Measurements from ENCODE around the gene SLC7A1. TPM values are rescaled to one million over a fixed set of nuclear protein-coding genes. Genes with fewer than 3 reads are reported as not detected.

The SLC7A1 gene
- total and polyA plus RNA-seq, 4 donors = 0.90 to 22.6 (median 1.4) TPM

GRCh38 chr13:29524176-29524575 lies 71.3 kb downstream of the SLC7A1 start:
- TF ChIP-seq TAF1 (conservative IDR thresholded peaks at IDR 0.05) (no peak), HNF4A (conservative IDR thresholded peaks at IDR 0.05) (no peak), RAD21 (IDR thresholded peaks at IDR 0.05) (no peak), RXRA (IDR thresholded peaks at IDR 0.05) (no peak), NR2F2 (IDR thresholded peaks at IDR 0.05) (peak; percentile 8)
- WGBS = 86% methylated on average over 17 of the region's 17 CpGs
- DNase-seq (ENCODE audit: low spot score) = no peak
- Histone ChIP-seq H3K9ac (ENCODE audit: low read depth in 1 of 2, low read length in 2 of 2) (no peak overlapping the region), H3K27ac (ENCODE audit: low read depth in 1 of 2, low read length in 2 of 2) (peak overlapping the region in 1 of 2 donors; percentile 19), H3K9me3 (ENCODE audit: control insufficient read depth in 4 of 4, low read length in 3 of 4) (no peaks in the 10 kb centered on the region), H3K4me1 (ENCODE audit: control insufficient read depth in 4 of 4, insufficient read depth in 4 of 4, low read length in 3 of 4) (no peaks in the 10 kb centered on the region), H3K4me3 (ENCODE audit: low read depth in 1 of 3, low read length in 3 of 3) (no peak overlapping the region), H3K27me3 (ENCODE audit: control insufficient read depth in 4 of 4, insufficient read depth in 4 of 4, low read length in 3 of 4) (no peaks in the 10 kb centered on the region), H3K36me3 (ENCODE audit: control insufficient read depth in 4 of 4, insufficient read depth in 3 of 4, low read depth in 1 of 4, low read length in 3 of 4) (peaks cover 0 to 3% (median under 1%) of the 10 kb centered on the region in 4 donors)

GRCh38 chr13:29523199-29523961 lies 72.1 kb downstream of the SLC7A1 start:
- H3K4me1 ChIP-seq (ENCODE audit: control insufficient read depth in 4 of 4, insufficient read depth in 4 of 4, low read length in 3 of 4) = no peaks in the 10 kb centered on the region
- no peak overlapping the region for H3K9ac ChIP-seq (ENCODE audit: low read depth in 1 of 2, low read length in 2 of 2)
- H3K27ac ChIP-seq (ENCODE audit: low read depth in 1 of 2, low read length in 2 of 2) = peak overlapping the region; percentile 16 to 19
- no peak overlapping the region for H3K4me3 ChIP-seq (ENCODE audit: low read depth in 1 of 3, low read length in 3 of 3)
- no peaks in the 10 kb centered on the region for H3K27me3 ChIP-seq (ENCODE audit: control insufficient read depth in 4 of 4, insufficient read depth in 4 of 4, low read length in 3 of 4)
- no peaks in the 10 kb centered on the region for H3K9me3 ChIP-seq (ENCODE audit: control insufficient read depth in 4 of 4, low read length in 3 of 4)
- TF ChIP-seq, protein P1, sequence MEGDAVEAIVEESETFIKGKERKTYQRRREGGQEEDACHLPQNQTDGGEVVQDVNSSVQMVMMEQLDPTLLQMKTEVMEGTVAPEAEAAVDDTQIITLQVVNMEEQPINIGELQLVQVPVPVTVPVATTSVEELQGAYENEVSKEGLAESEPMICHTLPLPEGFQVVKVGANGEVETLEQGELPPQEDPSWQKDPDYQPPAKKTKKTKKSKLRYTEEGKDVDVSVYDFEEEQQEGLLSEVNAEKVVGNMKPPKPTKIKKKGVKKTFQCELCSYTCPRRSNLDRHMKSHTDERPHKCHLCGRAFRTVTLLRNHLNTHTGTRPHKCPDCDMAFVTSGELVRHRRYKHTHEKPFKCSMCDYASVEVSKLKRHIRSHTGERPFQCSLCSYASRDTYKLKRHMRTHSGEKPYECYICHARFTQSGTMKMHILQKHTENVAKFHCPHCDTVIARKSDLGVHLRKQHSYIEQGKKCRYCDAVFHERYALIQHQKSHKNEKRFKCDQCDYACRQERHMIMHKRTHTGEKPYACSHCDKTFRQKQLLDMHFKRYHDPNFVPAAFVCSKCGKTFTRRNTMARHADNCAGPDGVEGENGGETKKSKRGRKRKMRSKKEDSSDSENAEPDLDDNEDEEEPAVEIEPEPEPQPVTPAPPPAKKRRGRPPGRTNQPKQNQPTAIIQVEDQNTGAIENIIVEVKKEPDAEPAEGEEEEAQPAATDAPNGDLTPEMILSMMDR (IDR thresholded peaks at IDR 0.05; ENCODE audit: low read depth, low read length, missing input control) = no peak
- WGBS = 94% methylated on average over 23 of the region's 23 CpGs
- DNase-seq (ENCODE audit: low spot score) = no peak
- peaks cover 0 to 3% (median under 1%) of the 10 kb centered on the region in 4 donors for H3K36me3 ChIP-seq (ENCODE audit: control insufficient read depth in 4 of 4, insufficient read depth in 3 of 4, low read depth in 1 of 4, low read length in 3 of 4)

DNA sequence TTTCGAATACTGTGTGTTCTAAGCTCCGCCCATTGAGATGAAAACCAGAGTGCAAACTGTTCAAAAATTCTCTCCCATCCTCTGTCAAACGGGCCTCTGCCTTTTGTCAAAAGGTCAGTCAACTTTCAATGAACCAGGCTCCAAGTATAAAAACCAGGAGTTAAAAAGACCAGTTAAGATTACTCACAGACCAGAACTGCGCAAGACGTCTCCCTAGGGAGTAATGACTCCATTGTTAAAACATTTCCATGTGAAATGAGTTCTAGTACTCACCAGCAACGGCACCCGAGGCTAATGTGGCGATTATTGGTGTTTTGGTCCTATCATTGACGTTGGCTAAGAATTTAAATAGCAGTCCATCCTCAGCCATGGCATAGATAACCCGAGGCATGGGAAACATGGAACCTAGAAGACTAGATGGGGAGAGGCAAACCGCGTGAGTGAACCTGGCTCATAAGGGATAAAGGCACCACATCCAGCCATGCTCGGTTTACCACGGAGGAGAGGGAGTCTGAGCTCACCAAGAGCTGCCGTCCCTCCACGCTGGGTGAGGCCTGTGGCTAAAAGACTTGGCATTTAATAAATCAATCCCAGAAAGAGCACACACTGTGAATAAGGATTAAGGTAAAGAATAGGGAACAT lies 73.3 kb downstream of the SLC7A1 start:
- Histone ChIP-seq H3K36me3 (ENCODE audit: control insufficient read depth in 4 of 4, insufficient read depth in 3 of 4, low read depth in 1 of 4, low read length in 3 of 4) (peaks cover 0 to 3% (median under 1%) of the 10 kb centered on the region in 4 donors), H3K9me3 (ENCODE audit: control insufficient read depth in 4 of 4, low read length in 3 of 4) (no peaks in the 10 kb centered on the region), H3K27me3 (ENCODE audit: control insufficient read depth in 4 of 4, insufficient read depth in 4 of 4, low read length in 3 of 4) (no peaks in the 10 kb centered on the region), H3K9ac (ENCODE audit: low read depth in 1 of 2, low read length in 2 of 2) (no peak overlapping the region), H3K27ac (ENCODE audit: low read depth in 1 of 2, low read length in 2 of 2) (peak overlapping the region in 1 of 2 donors; percentile 37), H3K4me1 (ENCODE audit: control insufficient read depth in 4 of 4, insufficient read depth in 4 of 4, low read length in 3 of 4) (no peaks in the 10 kb centered on the region), H3K4me3 (ENCODE audit: low read depth in 1 of 3, low read length in 3 of 3) (no peak overlapping the region)
- TF ChIP-seq RXRA (IDR thresholded peaks at IDR 0.05) = peak; percentile 46 to 56
- no peak for TF ChIP-seq JUND (IDR thresholded peaks at IDR 0.05)
- TF ChIP-seq FOXA2 (IDR thresholded peaks at IDR 0.05) = no peak
- 89% methylated on average over 16 of the region's 16 CpGs for WGBS
- no peak for DNase-seq (ENCODE audit: low spot score)

GRCh38 chr13:29521336-29521735 lies 74.2 kb downstream of the SLC7A1 start:
- H3K36me3 ChIP-seq (ENCODE audit: control insufficient read depth in 4 of 4, insufficient read depth in 3 of 4, low read depth in 1 of 4, low read length in 3 of 4) = peaks cover 0 to 3% (median under 1%) of the 10 kb centered on the region in 4 donors
- no peaks in the 10 kb centered on the region for H3K4me1 ChIP-seq (ENCODE audit: control insufficient read depth in 4 of 4, insufficient read depth in 4 of 4, low read length in 3 of 4)
- no peak overlapping the region for H3K27ac ChIP-seq (ENCODE audit: low read depth in 1 of 2, low read length in 2 of 2)
- no peak overlapping the region for H3K4me3 ChIP-seq (ENCODE audit: low read depth in 1 of 3, low read length in 3 of 3)
- WGBS = 96% methylated on average over 14 of the region's 14 CpGs
- no peaks in the 10 kb centered on the region for H3K9me3 ChIP-seq (ENCODE audit: control insufficient read depth in 4 of 4, low read length in 3 of 4)
- TF ChIP-seq SP1 (IDR thresholded peaks at IDR 0.05) (no peak), TAF1 (conservative IDR thresholded peaks at IDR 0.05) (no peak), GABPA (IDR thresholded peaks at IDR 0.05 in 1 of 2, conservative IDR thresholded peaks at IDR 0.05 in 1 of 2) (no peak), ATF3 (IDR thresholded peaks at IDR 0.05) (no peak), FOXA1 (IDR thresholded peaks at IDR 0.05) (no peak), HNF4A (conservative IDR thresholded peaks at IDR 0.05) (no peak), JUND (IDR thresholded peaks at IDR 0.05) (no peak), RAD21 (IDR thresholded peaks at IDR 0.05) (no peak), YY1 (IDR thresholded peaks at IDR 0.05) (no peak), FOXA2 (IDR thresholded peaks at IDR 0.05) (no peak), RXRA (IDR thresholded peaks at IDR 0.05) (no peak)
- TF ChIP-seq, protein P2, sequence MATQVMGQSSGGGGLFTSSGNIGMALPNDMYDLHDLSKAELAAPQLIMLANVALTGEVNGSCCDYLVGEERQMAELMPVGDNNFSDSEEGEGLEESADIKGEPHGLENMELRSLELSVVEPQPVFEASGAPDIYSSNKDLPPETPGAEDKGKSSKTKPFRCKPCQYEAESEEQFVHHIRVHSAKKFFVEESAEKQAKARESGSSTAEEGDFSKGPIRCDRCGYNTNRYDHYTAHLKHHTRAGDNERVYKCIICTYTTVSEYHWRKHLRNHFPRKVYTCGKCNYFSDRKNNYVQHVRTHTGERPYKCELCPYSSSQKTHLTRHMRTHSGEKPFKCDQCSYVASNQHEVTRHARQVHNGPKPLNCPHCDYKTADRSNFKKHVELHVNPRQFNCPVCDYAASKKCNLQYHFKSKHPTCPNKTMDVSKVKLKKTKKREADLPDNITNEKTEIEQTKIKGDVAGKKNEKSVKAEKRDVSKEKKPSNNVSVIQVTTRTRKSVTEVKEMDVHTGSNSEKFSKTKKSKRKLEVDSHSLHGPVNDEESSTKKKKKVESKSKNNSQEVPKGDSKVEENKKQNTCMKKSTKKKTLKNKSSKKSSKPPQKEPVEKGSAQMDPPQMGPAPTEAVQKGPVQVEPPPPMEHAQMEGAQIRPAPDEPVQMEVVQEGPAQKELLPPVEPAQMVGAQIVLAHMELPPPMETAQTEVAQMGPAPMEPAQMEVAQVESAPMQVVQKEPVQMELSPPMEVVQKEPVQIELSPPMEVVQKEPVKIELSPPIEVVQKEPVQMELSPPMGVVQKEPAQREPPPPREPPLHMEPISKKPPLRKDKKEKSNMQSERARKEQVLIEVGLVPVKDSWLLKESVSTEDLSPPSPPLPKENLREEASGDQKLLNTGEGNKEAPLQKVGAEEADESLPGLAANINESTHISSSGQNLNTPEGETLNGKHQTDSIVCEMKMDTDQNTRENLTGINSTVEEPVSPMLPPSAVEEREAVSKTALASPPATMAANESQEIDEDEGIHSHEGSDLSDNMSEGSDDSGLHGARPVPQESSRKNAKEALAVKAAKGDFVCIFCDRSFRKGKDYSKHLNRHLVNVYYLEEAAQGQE (IDR thresholded peaks at IDR 0.05) = no peak
- DNase-seq (ENCODE audit: low spot score) = no peak
- H3K27me3 ChIP-seq (ENCODE audit: control insufficient read depth in 4 of 4, insufficient read depth in 4 of 4, low read length in 3 of 4) = no peaks in the 10 kb centered on the region
- H3K9ac ChIP-seq (ENCODE audit: low read depth in 1 of 2, low read length in 2 of 2) = no peak overlapping the region
